IMR-90 (cell line): ENCODE measurements around the gene SLC44A5. TPM values are rescaled to one million over a fixed set of nuclear protein-coding genes. Genes with fewer than 3 reads are reported as not detected.

Source experiments
- ATAC-seq: fragments of 200-7000 bp; cut with Tn5 transposase; 2 replicates; pipeline ENCODE4 v1.9.1; 2020; ENCODE audit warnings: low read depth, mild to moderate bottlenecking, moderate library complexity
- BruUV-seq: library from RNA; stranded (reverse); fragments of 400-500 nt; replicated peaks from 2 replicates; lab custom pipeline; 2021; lab: Mats Ljungman, UMichigan
- CTCF ChIA-PET: fragments of 300-600 bp; formaldehyde crosslinking; extraction: SDS; loops from one replicate; lab custom pipeline; 2021; ENCODE audit warnings: antibody characterized with exemption; lab: Yijun Ruan, JAX
- POLR2A ChIA-PET: fragments of 300-600 bp; sonication (Branson Sonifier 250); formaldehyde crosslinking; loops from one replicate; lab custom pipeline; 2022; ENCODE audit warnings: antibody characterized with exemption; ENCODE audit not compliant: unreplicated experiment; lab: Charles Lee
- DNase-seq: peaks from one replicate; pipeline ENCODE4 v3.0.0; 2013
- H2AFZ ChIP-seq: replicated peaks from 2 replicates; pipeline ENCODE3; 2013; ENCODE audit warnings: low read length, mild to moderate bottlenecking; ENCODE audit not compliant: poor library complexity
- H2AK5ac ChIP-seq: 2 replicates; pipeline ENCODE4 v1.6.1; 2013; ENCODE audit warnings: low read depth, low read length, inconsistent platforms
- H2AK9ac ChIP-seq: replicated peaks from 2 replicates; pipeline ENCODE3; 2013; ENCODE audit warnings: mild to moderate bottlenecking, low read depth, low read length, moderate library complexity; ENCODE audit not compliant: poor library complexity
- H2BK120ac ChIP-seq: 2 replicates; pipeline ENCODE4 v1.6.1; 2013; ENCODE audit warnings: low read depth, low read length, inconsistent platforms
- H2BK15ac ChIP-seq: 3 replicates; pipeline ENCODE4 v1.6.1; 2013; ENCODE audit warnings: low read depth, low read length, inconsistent platforms
- H2BK20ac ChIP-seq: 2 replicates; pipeline ENCODE4 v1.6.1; 2013; ENCODE audit warnings: low read depth, mild to moderate bottlenecking, inconsistent platforms, low read length, moderate library complexity
- H2BK5ac ChIP-seq: 2 replicates; pipeline ENCODE4 v1.6.1; 2013; ENCODE audit warnings: mild to moderate bottlenecking, low read depth, low read length, inconsistent platforms; ENCODE audit not compliant: poor library complexity, severe bottlenecking
- H3K14ac ChIP-seq: replicated peaks from 2 replicates; pipeline ENCODE4 v1.6.1; 2013; ENCODE audit warnings: low read depth, low read length, inconsistent platforms
- H3K18ac ChIP-seq: 2 replicates; pipeline ENCODE4 v1.6.1; 2013; ENCODE audit warnings: low read depth, low read length, control low read depth
- H3K23ac ChIP-seq: 2 replicates; pipeline ENCODE4 v1.6.1; 2013; ENCODE audit warnings: low read depth, low read length, inconsistent platforms
- H3K27ac ChIP-seq: 2 replicates; pipeline ENCODE4 v1.5.1; 2013; ENCODE audit warnings: mild to moderate bottlenecking, control low read depth, low read length; ENCODE audit not compliant: insufficient read depth
- H3K27me3 ChIP-seq: 2 replicates; pipeline ENCODE4 v1.6.1; 2013; ENCODE audit warnings: low read length; ENCODE audit not compliant: control insufficient read depth, insufficient read depth
- H3K36me3 ChIP-seq: 2 replicates; pipeline ENCODE4 v1.6.1; 2013; ENCODE audit warnings: low read length, mixed read lengths; ENCODE audit not compliant: control insufficient read depth, insufficient read depth
- H3K4ac ChIP-seq: 2 replicates; pipeline ENCODE4 v1.6.1; 2013; ENCODE audit warnings: low read depth, low read length, inconsistent platforms
- H3K4me1 ChIP-seq: 2 replicates; pipeline ENCODE4 v1.6.1; 2013; ENCODE audit warnings: low read length, mixed read lengths; ENCODE audit not compliant: control insufficient read depth, insufficient read depth
- H3K4me2 ChIP-seq: 2 replicates; pipeline ENCODE4 v1.6.1; 2013; ENCODE audit warnings: low read depth, mild to moderate bottlenecking, control low read depth, low read length, moderate library complexity
- H3K4me3 ChIP-seq: 2 replicates; pipeline ENCODE4 v1.5.1; 2013; ENCODE audit warnings: low read depth, mild to moderate bottlenecking, control low read depth, low read length, moderate library complexity; ENCODE audit not compliant: insufficient read depth
- H3K56ac ChIP-seq: 2 replicates; pipeline ENCODE4 v1.6.1; 2013; ENCODE audit warnings: low read length, inconsistent platforms; ENCODE audit not compliant: insufficient read depth; ENCODE audit errors: extremely low read depth
- H3K79me1 ChIP-seq, 2 experiments: 2 replicates each; pipeline ENCODE4 v1.6.1; 2013; ENCODE audit warnings: low read length in 2 of 2, inconsistent platforms in 1 of 2, low read depth in 1 of 2
- H3K9ac ChIP-seq: 2 replicates; pipeline ENCODE4 v1.6.1; 2013; ENCODE audit warnings: low read depth, low read length, control low read depth
- H3K9me1 ChIP-seq: 2 replicates; pipeline ENCODE4 v1.6.1; 2013; ENCODE audit warnings: low read length, inconsistent platforms; ENCODE audit not compliant: insufficient read depth
- H3K9me3 ChIP-seq: 2 replicates; pipeline ENCODE4 v1.6.1; 2013; ENCODE audit warnings: low read length; ENCODE audit not compliant: control insufficient read depth, insufficient read depth
- H4K20me1 ChIP-seq: 2 replicates; pipeline ENCODE4 v1.6.1; 2013; ENCODE audit warnings: low read length, inconsistent platforms; ENCODE audit not compliant: insufficient read depth
- H4K5ac ChIP-seq: 2 replicates; pipeline ENCODE4 v1.6.1; 2013; ENCODE audit warnings: mild to moderate bottlenecking, low read depth, low read length, control low read depth
- H4K8ac ChIP-seq, 2 experiments: 2 replicates each; pipeline ENCODE4 v1.6.1; 2013; ENCODE audit warnings: low read depth in 2 of 2, low read length in 2 of 2, control low read depth in 1 of 2, inconsistent platforms in 1 of 2
- H4K91ac ChIP-seq: 2 replicates; pipeline ENCODE4 v1.6.1; 2013; ENCODE audit warnings: low read depth, low read length, inconsistent platforms; ENCODE audit not compliant: insufficient read depth
- BHLHE40 ChIP-seq: fragments of 150-350 bp; IDR thresholded peaks from 2 replicates; pipeline ENCODE4 v1.6.1; 2016; ENCODE audit warnings: mild to moderate bottlenecking, low read depth, low read length
- CEBPB ChIP-seq: IDR thresholded peaks from 2 replicates; pipeline ENCODE4 v1.6.1; 2012; ENCODE audit warnings: low read depth, low read length, improper control_type of control experiment
- CHD1 ChIP-seq: IDR thresholded peaks from 2 replicates; pipeline ENCODE4 v1.6.1; 2012; ENCODE audit warnings: low read depth, low read length, improper control_type of control experiment
- FOS ChIP-seq: fragments of 150-350 bp; IDR thresholded peaks from 2 replicates; pipeline ENCODE4 v1.6.1; 2016; ENCODE audit warnings: low read depth, low read length
- MAFK ChIP-seq: IDR thresholded peaks from 2 replicates; pipeline ENCODE4 v1.6.1; 2012; ENCODE audit warnings: low read depth, low read length, improper control_type of control experiment
- MAZ ChIP-seq: IDR thresholded peaks from 2 replicates; pipeline ENCODE4 v1.6.1; 2012; ENCODE audit warnings: low read depth, mild to moderate bottlenecking, low read length, improper control_type of control experiment, moderate library complexity, borderline replicate concordance
- MXI1 ChIP-seq: IDR thresholded peaks from 2 replicates; pipeline ENCODE4 v1.6.1; 2012; ENCODE audit warnings: low read depth, mild to moderate bottlenecking, low read length, moderate library complexity, borderline replicate concordance
- NFE2L2 ChIP-seq: fragments of 150-350 bp; IDR thresholded peaks from 2 replicates; pipeline ENCODE4 v1.6.1; 2016; ENCODE audit warnings: low read depth, mild to moderate bottlenecking, low read length
- POLR2A ChIP-seq: IDR thresholded peaks from 2 replicates; pipeline ENCODE4 v1.6.1; 2012; ENCODE audit warnings: mild to moderate bottlenecking, low read depth, low read length
- WGBS, 2 experiments: methylation state at CpG; one replicate each; pipeline versions ENCODE4 v1.1.5 to v1.1.7; 2013; ENCODE audit warnings: missing lambda C conversion rate in 2 of 2; ENCODE audit not compliant: insufficient read length in 1 of 2; ENCODE audit errors: extremely low coverage in 2 of 2; 5-methylcytosine and 5-hydroxymethylcytosine counted together
- dilution Hi-C: fragments of 300-500 bp; cut with HindIII; formaldehyde crosslinking; loops from one replicate; pipeline ENCODE4 v1.14.3; 2018; ENCODE audit warnings: low sequenced_read_pairs; ENCODE audit not compliant: unreplicated experiment
- in situ Hi-C: fragments of 300-500 bp; cut with MboI; formaldehyde crosslinking; loops from 3 replicates; pipeline ENCODE4 v1.14.3; 2019; ENCODE audit warnings: low sequenced_read_pairs, inconsistent platforms, mixed read lengths
- intact Hi-C: fragments of 100-400 bp; cut with micrococcal nuclease; formaldehyde crosslinking; loops from 2 replicates; pipeline ENCODE4 v1.10.0; 2022
- polyA plus RNA-seq, 3 experiments: library from polyadenylated mRNA; depleted of rRNA; stranded (reverse); fragments of >200 nt; gene quantifications; 2 replicates each; pipeline ENCODE4 v1.2.3, GENCODE V29; 2012; ENCODE audit warnings: low replicate concordance in 1 of 3
- total RNA-seq: library from RNA; depleted of rRNA; stranded (reverse); fragments of >200 nt; gene quantifications from 2 replicates; pipeline ENCODE4 v1.2.3, GENCODE V29; 2012
- TF ChIP-seq, protein P1 (sequence below): fragments of 150-350 bp; IDR thresholded peaks from 2 replicates; pipeline ENCODE4 v1.6.1; 2017; ENCODE audit warnings: mild to moderate bottlenecking, antibody characterized with exemption, low read length, low read depth
- TF ChIP-seq, protein P2 (sequence below): conservative IDR thresholded peaks from 2 replicates; pipeline ENCODE4 v1.5.1; 2012; ENCODE audit warnings: mild to moderate bottlenecking, low read depth, low read length, improper control_type of control experiment

SLC44A5 gene
- total and polyA plus RNA-seq, 2 of the 4 experiments (the other 2 are of a cell fraction) = under 0.01 TPM; not detected in 1

DNA sequence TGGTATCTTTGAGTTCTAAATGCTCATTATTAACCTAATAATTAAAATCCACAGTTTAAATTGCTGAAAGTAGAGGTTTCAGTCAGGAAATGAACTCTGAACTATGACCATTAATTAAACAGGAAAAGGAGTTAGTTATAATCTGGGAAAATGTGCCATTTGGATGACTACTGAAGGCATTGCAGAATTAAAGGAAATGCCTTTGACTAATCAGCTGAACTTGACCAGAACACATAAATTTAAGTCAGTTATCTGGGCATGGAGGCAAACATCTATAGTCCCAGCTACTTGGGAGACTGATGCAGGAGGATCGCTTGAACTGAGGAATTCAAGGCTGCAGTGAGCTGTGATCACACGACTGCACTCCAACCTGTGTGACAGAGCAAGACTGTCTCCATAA lies 31.9 kb downstream of the SLC44A5 start:
- Histone ChIP-seq H3K79me1 (no peaks in the 10 kb centered on the region), H3K9ac (no peak overlapping the region), H3K9me3 (no peaks in the 10 kb centered on the region), H2AK5ac (no peak overlapping the region), H4K8ac (no peak overlapping the region), H3K4me1 (no peaks in the 10 kb centered on the region), H3K27ac (no peak overlapping the region), H2BK120ac (no peak overlapping the region), H3K14ac (no peak overlapping the region), H2BK5ac (no peak overlapping the region), H2AFZ (no peak overlapping the region), H4K91ac (no peak overlapping the region), H3K4me2 (no peak overlapping the region), H2BK15ac (no peak overlapping the region), H4K20me1 (no peaks in the 10 kb centered on the region), H3K36me3 (no peaks in the 10 kb centered on the region), H3K4ac (no peak overlapping the region), H3K4me3 (no peak overlapping the region), H3K56ac (no peak overlapping the region), H3K23ac (no peak overlapping the region), H3K18ac (no peak overlapping the region), H2AK9ac (no peak overlapping the region), H2BK20ac (no peak overlapping the region), H4K5ac (no peak overlapping the region), H3K9me1 (no peaks in the 10 kb centered on the region), H3K27me3 (no peaks in the 10 kb centered on the region)
- intact Hi-C loops = no loop called here
- no TSS peak for BruUV-seq
- in situ Hi-C loops = no loop called here
- DNase-seq (no peak), ATAC-seq (no peak)
- TF ChIP-seq CHD1 = no peak
- TF ChIP-seq MAZ = no peak
- no peak for TF ChIP-seq BHLHE40
- TF ChIP-seq POLR2A = no peak
- TF ChIP-seq, protein P1, sequence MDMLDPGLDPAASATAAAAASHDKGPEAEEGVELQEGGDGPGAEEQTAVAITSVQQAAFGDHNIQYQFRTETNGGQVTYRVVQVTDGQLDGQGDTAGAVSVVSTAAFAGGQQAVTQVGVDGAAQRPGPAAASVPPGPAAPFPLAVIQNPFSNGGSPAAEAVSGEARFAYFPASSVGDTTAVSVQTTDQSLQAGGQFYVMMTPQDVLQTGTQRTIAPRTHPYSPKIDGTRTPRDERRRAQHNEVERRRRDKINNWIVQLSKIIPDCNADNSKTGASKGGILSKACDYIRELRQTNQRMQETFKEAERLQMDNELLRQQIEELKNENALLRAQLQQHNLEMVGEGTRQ = no peak
- no peak for TF ChIP-seq FOS
- TF ChIP-seq NFE2L2 = no peak
- TF ChIP-seq CEBPB = no peak
- TF ChIP-seq MXI1 = no peak
- TF ChIP-seq MAFK = no peak
- TF ChIP-seq, protein P2, sequence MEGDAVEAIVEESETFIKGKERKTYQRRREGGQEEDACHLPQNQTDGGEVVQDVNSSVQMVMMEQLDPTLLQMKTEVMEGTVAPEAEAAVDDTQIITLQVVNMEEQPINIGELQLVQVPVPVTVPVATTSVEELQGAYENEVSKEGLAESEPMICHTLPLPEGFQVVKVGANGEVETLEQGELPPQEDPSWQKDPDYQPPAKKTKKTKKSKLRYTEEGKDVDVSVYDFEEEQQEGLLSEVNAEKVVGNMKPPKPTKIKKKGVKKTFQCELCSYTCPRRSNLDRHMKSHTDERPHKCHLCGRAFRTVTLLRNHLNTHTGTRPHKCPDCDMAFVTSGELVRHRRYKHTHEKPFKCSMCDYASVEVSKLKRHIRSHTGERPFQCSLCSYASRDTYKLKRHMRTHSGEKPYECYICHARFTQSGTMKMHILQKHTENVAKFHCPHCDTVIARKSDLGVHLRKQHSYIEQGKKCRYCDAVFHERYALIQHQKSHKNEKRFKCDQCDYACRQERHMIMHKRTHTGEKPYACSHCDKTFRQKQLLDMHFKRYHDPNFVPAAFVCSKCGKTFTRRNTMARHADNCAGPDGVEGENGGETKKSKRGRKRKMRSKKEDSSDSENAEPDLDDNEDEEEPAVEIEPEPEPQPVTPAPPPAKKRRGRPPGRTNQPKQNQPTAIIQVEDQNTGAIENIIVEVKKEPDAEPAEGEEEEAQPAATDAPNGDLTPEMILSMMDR = no peak
- no CpG with 5 or more reads among the region's 2 CpGs for WGBS, 2 experiments
- ChIA-PET CTCF (no interaction called here), POLR2A (no interaction called here)
- dilution Hi-C loops = no loop called here
